ENCODE data around the gene VWA5A. TPM values are rescaled to one million over a fixed set of nuclear protein-coding genes. Genes with fewer than 3 reads are reported as not detected.

The VWA5A gene
- total RNA-seq (2014; rRNA removed; shearing (Covaris generic)): 0.98 TPM in 1 of 2 replicates, not detected in the other

- no peak for DNase-seq (ENCODE audit: low spot score)
Measured at GRCh38 chr11:124114942-124115781, at the start of gene VWA5A. Gene VWA5A (plus strand): TSS chr11:124115450. CDS start chr11:124117512, 2,062 bp downstream.

GRCh38 chr11:124068601-124069110, 46.6 kb upstream of the VWA5A start:
- no peak for DNase-seq (ENCODE audit: low spot score)
- in situ Hi-C loops (cut with HindIII; ENCODE audit: low sequenced_read_pairs): no loop called here

More at GRCh38 chr11:124114942-124115781, at the start of gene VWA5A:
- in situ Hi-C loops (cut with HindIII; ENCODE audit: low sequenced_read_pairs): no loop called here

- in situ Hi-C loops (cut with HindIII; ENCODE audit: low sequenced_read_pairs): no loop called here
- peak; percentile 9 for DNase-seq (ENCODE audit: low spot score)
Measured at GRCh38 chr11:124069429-124070401, 45.5 kb upstream of the VWA5A start.

- in situ Hi-C loops (cut with HindIII; ENCODE audit: low sequenced_read_pairs): no loop called here
- peak; percentile 69 for DNase-seq (ENCODE audit: low spot score)
Measured at GRCh38 chr11:124070915-124071622, 44.2 kb upstream of the VWA5A start.

- no peak for DNase-seq (ENCODE audit: low spot score)
- in situ Hi-C loops (cut with HindIII; ENCODE audit: low sequenced_read_pairs): no loop called here
Measured at GRCh38 chr11:124071623-124071948, 43.7 kb upstream of the VWA5A start.

- in situ Hi-C loops (cut with HindIII; ENCODE audit: low sequenced_read_pairs): no loop called here
- DNase-seq (ENCODE audit: low spot score): no peak
Measured at GRCh38 chr11:124072147-124072546, 43.1 kb upstream of the VWA5A start.

GRCh38 chr11:124074554-124074953, 40.7 kb upstream of the VWA5A start:
- in situ Hi-C loops (cut with HindIII; ENCODE audit: low sequenced_read_pairs): no loop called here
- DNase-seq (ENCODE audit: low spot score): no peak

GRCh38 chr11:124075492-124075840, 39.8 kb upstream of the VWA5A start:
- in situ Hi-C loops (cut with HindIII; ENCODE audit: low sequenced_read_pairs): no loop called here

GRCh38 chr11:124075841-124076651, 39.2 kb upstream of the VWA5A start:
- in situ Hi-C loops (cut with HindIII; ENCODE audit: low sequenced_read_pairs): no loop called here
- DNase-seq (ENCODE audit: low spot score): no peak

More at GRCh38 chr11:124075492-124075840, 39.8 kb upstream of the VWA5A start:
- DNase-seq (ENCODE audit: low spot score): no peak

- in situ Hi-C loops (cut with HindIII; ENCODE audit: low sequenced_read_pairs): no loop called here
- DNase-seq (ENCODE audit: low spot score): no peak
Measured at GRCh38 chr11:124077266-124077665, 38.0 kb upstream of the VWA5A start.

GRCh38 chr11:124078591-124078990, 36.7 kb upstream of the VWA5A start:
- in situ Hi-C loops (cut with HindIII; ENCODE audit: low sequenced_read_pairs): no loop called here
- no peak for DNase-seq (ENCODE audit: low spot score)

- DNase-seq (ENCODE audit: low spot score): no peak
- in situ Hi-C loops (cut with HindIII; ENCODE audit: low sequenced_read_pairs): no loop called here
Measured at GRCh38 chr11:124079631-124080326, 35.5 kb upstream of the VWA5A start.

- in situ Hi-C loops (cut with HindIII; ENCODE audit: low sequenced_read_pairs): no loop called here
- no peak for DNase-seq (ENCODE audit: low spot score)
Measured at GRCh38 chr11:124080327-124081001, 34.8 kb upstream of the VWA5A start.

GRCh38 chr11:124081483-124081882, 33.8 kb upstream of the VWA5A start:
- DNase-seq (ENCODE audit: low spot score): no peak
- in situ Hi-C loops (cut with HindIII; ENCODE audit: low sequenced_read_pairs): no loop called here

GRCh38 chr11:124082371-124082770, 32.9 kb upstream of the VWA5A start:
- in situ Hi-C loops (cut with HindIII; ENCODE audit: low sequenced_read_pairs): no loop called here
- no peak for DNase-seq (ENCODE audit: low spot score)

GRCh38 chr11:124085583-124085982, 29.7 kb upstream of the VWA5A start:
- in situ Hi-C loops (cut with HindIII; ENCODE audit: low sequenced_read_pairs): no loop called here
- no peak for DNase-seq (ENCODE audit: low spot score)
